Measurements from ENCODE around the gene IL3RA.

DNA sequence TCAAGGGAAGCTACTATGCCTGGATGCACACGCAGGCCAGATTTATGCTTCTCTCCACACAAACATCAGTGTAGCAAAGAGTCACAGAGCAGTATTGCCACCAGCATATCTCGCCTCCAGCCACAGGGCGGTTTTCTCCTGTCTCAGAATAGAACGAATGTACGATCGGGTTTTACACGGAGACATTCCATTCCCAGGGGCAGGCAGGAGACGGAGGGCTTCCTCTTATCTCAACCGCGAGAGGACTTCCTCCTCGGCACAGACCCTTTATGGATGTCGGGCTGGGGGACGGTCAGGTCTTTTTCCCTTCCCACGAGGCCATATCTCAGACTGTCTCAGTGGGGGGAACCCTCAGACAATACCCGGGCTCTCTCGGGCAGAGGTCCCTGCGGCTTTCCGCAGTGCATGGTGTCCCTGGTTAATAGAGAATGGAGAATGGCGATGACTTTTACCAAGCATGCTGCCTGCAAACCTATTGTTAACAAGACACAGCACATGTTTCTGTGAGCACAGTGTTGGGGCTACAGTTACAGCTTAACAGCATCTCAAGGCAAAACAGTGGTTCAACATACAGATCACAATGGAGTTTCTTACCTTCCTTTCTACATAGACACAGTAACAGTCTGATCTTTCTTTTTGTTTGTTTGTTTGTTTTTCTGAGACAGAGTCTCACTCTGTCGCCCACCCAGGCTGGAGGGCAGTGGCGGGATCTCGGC is 43.9 kb upstream of the IL3RA start:
- TF ChIP-seq POLR2AphosphoS5 (IDR thresholded peaks at IDR 0.05; ENCODE audit: low read depth) = no peak
- no peak for TF ChIP-seq EZH2 (IDR thresholded peaks at IDR 0.05; ENCODE audit: low read depth, unreplicated experiment)
- TF ChIP-seq, protein P1, sequence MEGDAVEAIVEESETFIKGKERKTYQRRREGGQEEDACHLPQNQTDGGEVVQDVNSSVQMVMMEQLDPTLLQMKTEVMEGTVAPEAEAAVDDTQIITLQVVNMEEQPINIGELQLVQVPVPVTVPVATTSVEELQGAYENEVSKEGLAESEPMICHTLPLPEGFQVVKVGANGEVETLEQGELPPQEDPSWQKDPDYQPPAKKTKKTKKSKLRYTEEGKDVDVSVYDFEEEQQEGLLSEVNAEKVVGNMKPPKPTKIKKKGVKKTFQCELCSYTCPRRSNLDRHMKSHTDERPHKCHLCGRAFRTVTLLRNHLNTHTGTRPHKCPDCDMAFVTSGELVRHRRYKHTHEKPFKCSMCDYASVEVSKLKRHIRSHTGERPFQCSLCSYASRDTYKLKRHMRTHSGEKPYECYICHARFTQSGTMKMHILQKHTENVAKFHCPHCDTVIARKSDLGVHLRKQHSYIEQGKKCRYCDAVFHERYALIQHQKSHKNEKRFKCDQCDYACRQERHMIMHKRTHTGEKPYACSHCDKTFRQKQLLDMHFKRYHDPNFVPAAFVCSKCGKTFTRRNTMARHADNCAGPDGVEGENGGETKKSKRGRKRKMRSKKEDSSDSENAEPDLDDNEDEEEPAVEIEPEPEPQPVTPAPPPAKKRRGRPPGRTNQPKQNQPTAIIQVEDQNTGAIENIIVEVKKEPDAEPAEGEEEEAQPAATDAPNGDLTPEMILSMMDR (conservative IDR thresholded peaks at IDR 0.05; ENCODE audit: low read depth in 2 of 2) = no peak
- TF ChIP-seq, protein P2, sequence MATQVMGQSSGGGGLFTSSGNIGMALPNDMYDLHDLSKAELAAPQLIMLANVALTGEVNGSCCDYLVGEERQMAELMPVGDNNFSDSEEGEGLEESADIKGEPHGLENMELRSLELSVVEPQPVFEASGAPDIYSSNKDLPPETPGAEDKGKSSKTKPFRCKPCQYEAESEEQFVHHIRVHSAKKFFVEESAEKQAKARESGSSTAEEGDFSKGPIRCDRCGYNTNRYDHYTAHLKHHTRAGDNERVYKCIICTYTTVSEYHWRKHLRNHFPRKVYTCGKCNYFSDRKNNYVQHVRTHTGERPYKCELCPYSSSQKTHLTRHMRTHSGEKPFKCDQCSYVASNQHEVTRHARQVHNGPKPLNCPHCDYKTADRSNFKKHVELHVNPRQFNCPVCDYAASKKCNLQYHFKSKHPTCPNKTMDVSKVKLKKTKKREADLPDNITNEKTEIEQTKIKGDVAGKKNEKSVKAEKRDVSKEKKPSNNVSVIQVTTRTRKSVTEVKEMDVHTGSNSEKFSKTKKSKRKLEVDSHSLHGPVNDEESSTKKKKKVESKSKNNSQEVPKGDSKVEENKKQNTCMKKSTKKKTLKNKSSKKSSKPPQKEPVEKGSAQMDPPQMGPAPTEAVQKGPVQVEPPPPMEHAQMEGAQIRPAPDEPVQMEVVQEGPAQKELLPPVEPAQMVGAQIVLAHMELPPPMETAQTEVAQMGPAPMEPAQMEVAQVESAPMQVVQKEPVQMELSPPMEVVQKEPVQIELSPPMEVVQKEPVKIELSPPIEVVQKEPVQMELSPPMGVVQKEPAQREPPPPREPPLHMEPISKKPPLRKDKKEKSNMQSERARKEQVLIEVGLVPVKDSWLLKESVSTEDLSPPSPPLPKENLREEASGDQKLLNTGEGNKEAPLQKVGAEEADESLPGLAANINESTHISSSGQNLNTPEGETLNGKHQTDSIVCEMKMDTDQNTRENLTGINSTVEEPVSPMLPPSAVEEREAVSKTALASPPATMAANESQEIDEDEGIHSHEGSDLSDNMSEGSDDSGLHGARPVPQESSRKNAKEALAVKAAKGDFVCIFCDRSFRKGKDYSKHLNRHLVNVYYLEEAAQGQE (IDR thresholded peaks at IDR 0.05; ENCODE audit: unreplicated experiment) = no peak
- TF ChIP-seq NANOG (IDR thresholded peaks at IDR 0.05; ENCODE audit: borderline replicate concordance) = no peak
- no peak for TF ChIP-seq ZNF331 (CRISPR knock-in tag; IDR thresholded peaks at IDR 0.05; ENCODE audit: low read depth)
- TF ChIP-seq EZH2phosphoT487 (IDR thresholded peaks at IDR 0.05; ENCODE audit: unreplicated experiment) = no peak
- TF ChIP-seq JUNB (IDR thresholded peaks at IDR 0.05; ENCODE audit: unreplicated experiment) = no peak
- no peak for TF ChIP-seq CREB1 (CRISPR knock-in tag; IDR thresholded peaks at IDR 0.05; ENCODE audit: low read depth)
- no peak for TF ChIP-seq ZNF114 (CRISPR knock-in tag; IDR thresholded peaks at IDR 0.05)
